HCEC 1CT (cell line): ENCODE results near the gene TSEN2.
"Not testable (repeated sequence)": the region's sequence is repeated elsewhere in the genome, so short reads cannot be mapped to it uniquely, and the experiment has no call there.

ENCODE experiments used
- DNase-seq: peaks from one replicate; pipeline ENCODE4 v3.0.0-alpha.2; 2017

TSEN2 gene

DNA sequence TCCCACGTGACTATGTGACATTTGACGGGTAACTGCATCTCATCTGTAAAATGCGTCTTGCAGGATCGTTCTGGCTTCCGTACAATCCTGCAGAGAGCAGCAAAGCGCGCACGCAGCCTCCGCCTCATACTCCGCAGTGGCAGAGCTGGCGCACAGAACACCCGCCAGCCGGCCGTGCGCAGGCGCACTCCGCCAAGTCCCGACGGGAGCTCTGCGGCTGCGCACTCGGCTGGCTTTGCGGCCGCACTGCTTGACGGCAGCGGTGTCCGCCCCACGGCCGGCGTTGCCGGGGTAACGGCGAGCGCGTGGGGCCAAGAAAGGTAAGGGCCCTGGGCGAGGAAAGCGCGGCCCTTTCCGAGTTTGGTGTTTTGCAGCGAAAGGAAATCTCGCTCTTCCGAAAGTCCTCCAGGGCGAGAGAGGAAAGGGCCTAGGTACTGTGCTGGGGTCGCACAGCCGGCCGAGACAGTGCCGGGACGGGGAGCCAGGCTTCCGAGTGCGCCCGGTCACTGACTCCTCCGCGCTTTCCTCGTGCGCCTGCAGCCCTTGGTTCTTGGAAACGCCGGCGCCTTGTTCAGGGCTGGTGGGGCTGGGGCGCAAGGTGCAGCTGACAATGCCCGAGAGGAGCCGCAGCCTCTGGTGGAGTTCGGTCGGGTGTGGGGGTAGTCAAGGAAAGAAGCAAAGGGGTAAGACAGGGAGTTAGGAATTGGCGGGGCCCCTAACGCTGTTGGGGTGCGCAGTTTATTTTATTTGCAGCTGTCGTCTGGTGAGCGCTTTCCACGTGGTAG lies at the start of gene TSEN2:
Gene TSEN2, plus strand, starts transcription at position 283 of the 785 bp plus-strand sequence. CDS start 5,321 bp downstream, outside the sequence.
- peak; percentile 90 for DNase-seq

DNA sequence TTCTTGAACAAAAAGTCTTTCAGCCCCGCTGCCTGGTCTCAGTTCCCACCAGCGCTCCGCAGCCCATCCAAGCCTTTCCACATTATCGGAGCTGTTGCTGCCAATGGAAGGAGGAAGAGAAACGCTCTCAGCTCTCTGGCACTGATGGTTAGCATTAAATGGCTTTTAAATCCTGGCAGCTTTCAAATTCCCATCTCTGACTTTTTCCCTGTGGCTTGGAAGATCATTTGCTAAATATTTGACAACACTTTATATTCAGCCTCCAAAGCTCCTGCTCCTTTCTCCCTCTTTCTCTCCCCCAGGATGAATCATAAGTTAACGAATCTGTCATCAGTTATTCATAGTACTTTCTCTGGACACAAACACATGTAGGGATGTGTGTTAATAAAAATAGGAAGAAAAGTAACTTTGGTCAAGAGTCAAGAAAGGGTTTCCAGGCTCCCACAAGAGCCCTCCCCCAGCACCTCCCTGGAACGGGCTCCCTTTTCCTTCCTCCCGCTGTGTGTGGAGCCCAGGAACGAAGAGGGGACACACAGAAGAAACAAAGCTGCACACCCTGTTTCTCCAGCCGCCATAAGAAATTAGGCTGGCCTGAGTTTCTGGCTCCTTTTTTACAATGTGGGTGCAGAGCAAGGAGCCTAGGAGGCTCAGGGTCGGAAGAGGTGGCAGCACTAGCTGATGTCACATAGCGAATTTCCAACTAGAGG lies 47.6 kb upstream of the TSEN2 start:
- DNase-seq: peak; percentile 77

DNA sequence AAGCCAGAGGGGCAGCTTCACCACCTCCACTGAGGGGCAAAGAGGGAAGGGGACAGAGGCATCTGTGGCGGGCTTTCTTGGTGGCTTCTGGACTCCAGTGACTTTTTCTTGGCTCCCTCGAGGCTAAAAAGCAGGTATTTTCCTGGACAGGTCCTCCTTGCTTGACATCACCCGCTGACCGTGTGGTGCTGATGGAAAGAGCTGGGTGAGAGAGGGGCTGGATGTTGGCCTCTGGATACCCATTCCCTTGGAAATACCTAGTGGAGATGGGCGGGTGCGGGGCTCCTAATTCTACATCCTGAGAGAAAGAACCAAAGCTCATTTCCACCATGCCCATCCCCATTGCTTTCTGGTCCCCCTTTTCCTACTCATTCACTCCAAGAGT lies 47.1 kb upstream of the TSEN2 start:
- DNase-seq: no peak

DNA sequence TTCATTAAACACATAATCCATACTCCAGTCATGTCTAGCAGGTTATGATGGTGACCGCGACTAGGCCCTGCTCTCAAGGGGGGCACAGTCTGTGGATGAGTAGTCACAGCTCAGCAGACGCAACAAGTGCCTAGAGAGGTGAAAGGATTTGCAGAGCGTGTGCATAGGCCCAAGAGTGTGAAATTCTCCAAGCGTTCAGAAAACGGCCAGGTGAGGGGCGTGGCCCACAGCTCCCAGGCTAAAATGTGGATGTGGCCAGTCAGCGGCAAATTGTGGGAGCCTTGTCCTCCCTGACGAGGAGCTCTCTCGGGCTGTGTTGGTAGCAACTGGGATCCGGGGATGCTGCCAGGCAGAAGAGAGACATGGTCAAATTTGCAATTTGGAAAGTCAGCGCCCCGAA lies 46.4 kb upstream of the TSEN2 start:
- no peak for DNase-seq

DNA sequence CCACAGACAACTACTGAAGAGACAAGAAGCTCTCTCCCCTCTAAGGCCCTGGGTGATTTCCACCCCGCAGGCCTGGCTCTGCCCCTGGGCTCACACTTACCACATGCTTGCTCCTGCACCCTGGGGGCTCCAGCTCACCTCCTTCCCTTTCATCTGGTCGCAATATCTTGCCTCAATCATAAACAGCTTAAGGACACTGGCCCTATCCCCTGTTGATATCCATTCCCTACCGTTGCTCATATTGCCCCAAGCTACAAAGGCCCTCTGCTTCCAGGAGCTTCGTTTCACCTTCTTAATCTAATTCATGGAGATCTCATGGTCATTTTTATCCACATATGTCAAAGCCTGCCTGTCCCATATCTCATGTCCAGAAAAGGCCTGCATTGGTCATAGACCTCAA lies 46.0 kb upstream of the TSEN2 start:
- no peak for DNase-seq

DNA sequence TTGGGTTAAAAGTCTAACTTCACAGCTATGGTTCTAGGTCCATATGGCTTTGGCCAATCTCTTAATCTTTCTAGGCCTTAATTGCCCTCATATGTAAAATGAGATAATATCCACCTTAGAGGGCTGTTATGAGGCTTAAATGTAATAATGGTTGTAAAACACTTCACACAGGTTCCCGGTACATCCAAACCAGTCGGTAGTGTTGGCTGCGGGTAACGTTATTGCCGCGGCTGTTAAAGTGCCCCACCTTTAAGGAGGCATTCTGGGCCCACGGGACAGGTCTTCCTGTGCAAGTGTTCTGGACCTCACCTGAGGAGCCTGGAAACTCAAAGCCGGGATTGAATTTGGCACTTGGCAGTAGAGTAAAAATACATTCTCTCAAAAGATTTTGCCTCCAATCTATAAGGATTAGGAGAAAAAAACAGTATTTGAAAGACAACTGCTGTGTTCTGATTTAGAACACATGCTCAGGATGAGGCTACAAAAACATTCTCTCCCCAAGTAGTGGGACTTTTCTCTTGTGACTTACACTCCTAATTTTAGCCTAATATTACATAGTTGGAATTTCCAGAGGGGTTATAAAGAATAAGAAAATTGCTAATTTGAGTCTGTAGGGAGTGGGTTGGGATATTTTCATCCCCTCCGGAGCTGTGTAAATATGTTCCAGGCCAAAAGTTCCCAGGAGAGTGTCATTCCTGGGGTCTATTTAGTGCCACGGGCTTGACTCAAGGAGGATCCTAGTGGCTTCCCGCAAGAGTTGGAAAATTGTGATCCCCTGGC lies 44.9 kb upstream of the TSEN2 start:
- DNase-seq: no peak

DNA sequence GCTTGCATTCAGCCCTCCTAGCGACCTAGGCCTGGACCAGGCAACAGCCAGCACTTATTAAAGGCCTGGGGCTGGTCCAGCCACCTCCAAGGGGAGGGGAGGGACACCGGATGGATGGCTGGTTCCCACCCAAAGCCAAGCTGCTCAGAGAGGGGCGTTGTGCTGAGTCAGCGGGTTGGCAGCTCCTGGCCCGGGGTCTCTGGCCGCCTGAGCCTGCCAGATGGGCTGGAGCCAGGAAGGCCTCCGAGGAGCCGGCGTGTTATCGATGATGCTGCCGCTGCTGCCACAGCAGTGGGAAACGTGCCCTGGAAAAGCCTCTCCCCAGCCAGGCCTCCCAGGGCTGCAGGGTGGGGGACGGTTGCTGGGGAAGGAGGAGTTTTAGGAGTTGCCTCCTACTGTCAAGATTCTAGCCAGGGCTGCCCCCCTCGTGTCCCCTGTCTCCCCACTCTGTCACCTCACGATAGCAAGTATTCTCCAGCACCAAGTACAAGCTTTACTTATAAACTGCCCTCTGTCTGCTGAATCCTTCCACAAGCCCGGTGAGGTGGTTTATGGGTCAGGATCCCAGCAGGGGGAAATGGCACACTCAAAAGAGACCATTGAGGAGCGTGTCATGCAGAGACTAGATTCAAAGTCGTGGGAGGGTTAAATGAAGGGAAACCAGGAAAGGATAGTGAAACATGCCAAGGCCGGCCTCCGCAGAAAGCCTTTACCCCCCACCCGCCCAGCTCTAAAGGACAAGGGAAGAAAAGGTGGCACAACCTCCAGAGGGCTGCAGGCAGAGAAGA lies 43.2 kb upstream of the TSEN2 start:
- no peak for DNase-seq

DNA sequence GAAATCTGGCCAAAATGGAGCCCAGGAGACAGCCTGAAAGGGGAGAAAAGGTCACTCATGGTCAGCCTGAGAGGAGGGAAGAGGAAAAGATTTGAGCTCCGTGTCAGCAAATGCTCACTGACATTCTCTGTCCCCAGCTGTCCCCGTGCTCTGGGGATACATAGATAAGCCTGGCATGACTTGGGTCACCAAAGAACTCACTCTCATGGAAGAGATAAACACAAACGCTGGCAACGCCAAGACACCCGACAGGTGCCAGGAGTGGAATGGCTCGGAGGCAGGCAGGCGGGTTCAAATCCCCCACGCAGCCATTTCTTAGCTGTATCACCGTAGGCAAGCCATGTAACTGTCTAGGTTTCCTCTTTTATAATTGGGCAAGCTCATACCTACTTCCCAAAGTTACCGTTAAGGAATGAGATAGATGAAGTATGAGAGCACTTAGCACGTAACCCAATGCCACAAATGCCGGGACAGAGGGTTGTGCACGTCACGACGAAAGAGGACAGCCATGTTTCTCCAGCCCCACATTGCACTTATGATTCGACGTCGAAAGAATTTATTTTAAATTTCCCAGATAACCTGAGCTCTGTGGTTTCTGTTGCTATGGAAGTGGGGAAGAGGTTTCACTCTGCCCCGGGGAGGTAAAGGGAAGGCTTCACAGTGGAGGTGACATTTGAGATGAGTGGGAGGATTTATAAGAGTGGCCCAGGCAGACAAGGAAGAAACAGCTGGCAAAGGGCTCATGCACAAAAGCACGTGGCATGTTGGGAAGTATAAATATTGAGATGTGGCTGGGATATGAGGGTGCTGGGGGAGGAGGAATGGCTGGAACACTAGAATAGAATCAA lies 41.4 kb upstream of the TSEN2 start:
- DNase-seq: no peak

DNA sequence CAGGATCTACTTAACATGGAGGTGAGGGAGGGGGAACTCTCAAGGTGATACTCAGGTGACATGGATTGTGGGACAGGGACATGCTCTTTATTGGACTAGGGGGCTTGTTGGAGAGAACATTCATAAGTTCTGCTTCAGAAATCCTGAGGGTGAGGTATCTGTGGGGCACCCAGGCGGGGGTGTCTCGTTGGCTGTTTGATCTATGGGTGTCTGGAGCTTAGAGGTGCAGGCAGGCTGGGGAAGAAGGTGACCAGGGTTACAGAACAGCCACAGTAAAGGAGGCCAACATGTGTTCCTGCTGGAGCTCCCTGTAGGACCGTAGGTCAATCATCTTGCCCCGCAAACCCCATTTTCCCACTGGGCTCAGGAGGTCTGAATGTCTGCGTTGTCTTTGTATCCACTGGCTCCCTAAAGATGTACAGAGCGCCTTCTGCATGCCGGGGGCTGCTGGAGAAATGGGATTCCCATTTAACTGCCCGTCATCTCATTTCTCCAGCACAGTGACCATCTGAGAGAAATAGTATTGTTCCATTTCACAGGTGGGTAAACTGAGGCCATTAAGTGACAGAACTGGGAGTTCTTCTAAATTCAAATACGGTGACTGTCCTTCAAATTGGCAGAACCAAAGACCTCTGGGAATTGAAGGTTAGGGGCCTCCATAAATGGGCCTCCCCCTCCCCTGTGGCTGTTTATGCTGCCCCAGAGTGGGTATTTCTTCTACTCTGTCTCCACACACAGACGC lies 40.3 kb upstream of the TSEN2 start:
- DNase-seq: no peak

DNA sequence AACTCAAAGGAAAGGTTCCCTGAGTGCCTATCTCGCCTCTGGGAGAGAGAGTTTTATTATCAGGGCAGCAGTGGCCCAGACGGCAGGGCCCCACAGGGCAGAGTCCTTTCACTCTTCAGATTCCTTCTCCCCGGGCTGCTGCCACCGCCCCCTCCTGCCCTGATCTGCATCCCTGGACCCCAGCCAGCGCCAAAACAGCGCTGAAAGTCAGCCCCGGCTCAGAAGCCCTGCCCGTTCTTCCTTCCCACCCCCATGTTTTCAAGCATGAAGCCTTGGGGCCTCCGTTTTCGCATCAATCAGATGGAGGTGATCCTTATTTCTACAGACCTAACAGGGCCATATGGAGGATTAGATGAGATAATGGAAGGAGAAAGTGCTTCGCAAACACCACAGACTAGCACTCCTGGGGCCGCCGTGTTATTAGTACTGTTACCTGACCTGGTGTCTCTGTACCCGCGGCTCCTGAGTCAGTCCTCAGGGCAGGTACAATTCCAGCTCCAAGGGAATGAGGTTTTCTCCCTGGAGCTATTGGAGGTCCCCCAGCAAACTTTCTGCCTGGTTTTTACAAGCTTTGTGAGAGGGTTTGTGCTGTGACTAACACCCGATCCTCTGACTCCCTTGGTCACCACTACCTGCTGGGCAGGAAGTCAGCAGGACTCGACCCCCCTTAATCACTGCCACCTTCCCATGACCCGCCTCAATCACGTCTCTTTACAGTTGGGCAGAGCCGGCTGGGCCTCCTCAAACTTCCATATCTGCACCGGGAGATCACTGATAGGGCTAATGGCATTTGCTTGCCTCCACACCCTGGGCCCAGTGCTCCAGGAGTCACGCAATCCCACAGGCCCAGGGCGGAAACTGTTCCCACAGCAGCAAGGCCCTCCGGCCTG lies 39.5 kb upstream of the TSEN2 start:
- DNase-seq: no peak

DNA sequence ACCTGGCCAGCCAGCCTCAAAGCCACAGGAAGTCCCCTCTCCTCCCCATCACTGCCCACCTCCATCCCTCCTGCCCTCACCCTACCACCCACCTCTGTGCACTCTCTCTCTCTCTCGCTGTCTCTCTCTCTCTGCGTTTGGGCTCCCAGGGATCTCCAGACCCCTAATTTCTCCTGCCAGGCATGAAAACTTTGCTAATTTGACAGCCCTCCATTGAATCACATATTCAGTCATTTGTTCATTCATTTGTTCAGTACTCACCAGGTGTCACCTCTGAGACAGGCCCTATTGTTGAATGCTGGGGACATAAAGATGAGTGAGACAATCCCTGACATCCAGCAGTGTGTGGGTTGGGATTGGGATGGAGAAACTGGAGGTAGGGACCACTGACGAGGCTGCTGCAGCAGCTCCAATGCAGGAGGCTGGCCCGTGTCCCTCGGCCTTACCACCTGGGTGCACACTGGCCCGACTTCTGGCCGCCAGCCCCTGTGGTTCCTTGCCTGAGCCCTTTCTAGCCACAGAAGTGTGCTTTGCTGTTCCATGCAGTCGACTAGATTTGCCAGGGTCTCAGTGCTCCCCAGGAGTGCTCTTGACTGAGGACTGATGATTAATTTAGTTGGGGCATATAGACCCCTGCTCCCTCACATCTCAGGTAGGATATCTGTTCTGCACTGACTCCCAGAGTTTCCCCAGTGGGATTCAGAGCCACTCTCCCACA lies 38.6 kb upstream of the TSEN2 start:
- no peak for DNase-seq

DNA sequence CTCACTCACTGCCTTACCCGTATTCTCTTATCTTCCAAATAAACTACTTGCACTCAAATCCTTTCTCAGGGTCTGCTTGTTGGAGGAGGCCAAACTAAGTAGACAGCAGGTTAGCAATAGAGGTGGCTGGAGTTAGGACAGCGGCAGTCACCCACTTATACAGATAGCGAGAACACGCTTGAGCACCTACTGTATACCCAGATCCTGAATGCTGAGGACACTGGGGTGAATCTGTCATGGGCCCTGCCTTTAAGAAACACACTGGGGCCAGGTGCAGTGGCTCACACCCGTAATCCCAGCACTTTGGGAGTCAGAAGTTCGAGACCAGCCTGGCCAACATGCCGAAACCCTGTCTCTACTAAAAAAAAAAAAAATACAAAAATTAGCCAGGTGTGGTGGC lies 38.0 kb upstream of the TSEN2 start:
- no peak for DNase-seq

DNA sequence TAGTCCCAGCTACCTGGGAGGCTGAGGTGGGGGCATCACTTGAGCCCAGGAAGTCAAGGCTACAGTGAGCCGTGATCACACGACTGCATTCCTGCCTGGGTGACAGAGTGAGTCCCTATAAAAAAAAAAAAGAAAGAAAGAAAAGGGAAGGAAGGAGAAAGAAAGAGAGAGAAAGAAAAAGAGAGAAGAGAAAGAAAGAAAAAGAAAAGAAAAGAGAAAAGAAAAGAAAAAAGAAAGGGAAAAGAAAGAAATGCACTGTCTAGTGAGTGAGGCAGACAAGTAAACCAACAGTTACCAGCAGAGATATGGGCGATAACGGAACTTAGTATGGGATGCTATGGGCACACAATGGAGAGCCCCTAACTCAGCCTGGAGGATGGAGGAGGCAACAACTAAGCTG lies 37.2 kb upstream of the TSEN2 start:
- DNase-seq: no peak

DNA sequence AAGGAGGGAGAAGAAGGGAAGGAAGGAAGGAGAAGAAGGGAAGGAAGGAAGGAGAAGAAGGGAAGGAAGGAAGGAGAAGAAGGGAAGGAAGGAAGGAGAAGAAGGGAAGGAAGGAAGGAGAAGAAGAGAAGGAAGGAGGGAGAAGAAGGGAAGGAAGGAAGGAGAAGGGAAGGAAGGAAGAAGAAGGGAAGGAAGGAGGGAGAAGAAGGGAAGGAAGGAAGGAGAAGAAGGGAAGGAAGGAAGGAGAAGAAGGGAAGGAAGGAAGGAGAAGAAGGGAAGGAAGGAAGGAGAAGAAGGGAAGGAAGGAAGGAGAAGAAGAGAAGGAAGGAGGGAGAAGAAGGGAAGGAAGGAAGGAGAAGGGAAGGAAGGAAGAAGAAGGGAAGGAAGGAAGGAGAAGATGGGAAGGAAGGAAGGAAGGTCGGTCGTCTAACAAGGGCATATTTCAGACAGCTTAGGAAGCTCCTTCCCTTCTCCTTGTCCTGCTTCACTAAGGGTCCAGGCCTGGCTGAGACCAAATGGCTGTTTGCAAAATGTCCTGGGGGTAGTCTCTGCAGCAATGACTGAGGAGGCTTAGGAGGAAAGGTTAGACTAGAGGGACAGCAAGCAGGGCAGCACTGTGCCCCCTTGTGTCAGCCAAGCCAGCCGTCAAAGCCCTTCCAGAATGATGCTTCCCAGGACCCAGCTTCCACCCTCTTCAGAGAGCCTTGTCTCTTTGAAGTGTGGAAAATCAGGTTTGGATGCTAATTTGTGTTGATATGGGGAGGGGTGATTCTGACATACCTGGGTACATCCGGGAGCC lies 35.7 kb upstream of the TSEN2 start:
- not testable (repeated sequence) for DNase-seq

DNA sequence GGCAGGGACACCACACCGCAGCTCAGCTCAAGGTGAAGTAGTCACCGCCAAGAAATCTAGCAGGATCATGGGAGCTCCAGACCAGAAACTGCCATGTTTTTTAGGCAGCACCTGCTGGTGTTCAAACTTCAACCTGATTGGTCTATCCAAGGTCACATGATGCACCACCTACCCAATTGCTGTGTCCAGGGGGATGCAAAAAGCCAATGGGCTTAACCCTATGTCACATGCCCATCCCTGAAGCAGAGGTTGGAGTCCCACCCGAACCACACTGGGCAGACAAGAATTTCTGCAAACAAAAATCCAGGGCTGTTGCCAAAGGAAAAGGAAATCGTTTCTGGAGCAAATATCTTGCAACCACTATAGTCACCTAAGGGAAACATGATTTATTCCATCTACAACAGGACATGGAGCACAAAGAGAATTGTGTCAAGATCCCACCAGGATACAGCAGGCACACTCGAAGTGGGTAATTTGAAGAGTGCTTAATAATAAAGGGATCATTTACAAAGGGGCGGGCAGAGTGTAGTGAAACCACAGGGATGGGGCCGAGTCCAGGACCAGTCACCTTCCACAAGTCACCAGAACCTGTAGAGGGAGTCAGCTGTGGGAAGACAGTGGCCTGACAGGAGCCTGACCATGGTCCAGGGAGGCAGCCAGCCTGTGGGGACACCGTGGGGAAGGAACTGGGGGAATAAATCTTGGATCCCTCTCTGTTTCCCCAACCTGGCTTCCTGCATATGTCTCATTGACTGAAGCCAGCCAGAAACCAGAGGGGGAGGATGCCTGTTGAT lies 34.2 kb upstream of the TSEN2 start:
- no peak for DNase-seq

DNA sequence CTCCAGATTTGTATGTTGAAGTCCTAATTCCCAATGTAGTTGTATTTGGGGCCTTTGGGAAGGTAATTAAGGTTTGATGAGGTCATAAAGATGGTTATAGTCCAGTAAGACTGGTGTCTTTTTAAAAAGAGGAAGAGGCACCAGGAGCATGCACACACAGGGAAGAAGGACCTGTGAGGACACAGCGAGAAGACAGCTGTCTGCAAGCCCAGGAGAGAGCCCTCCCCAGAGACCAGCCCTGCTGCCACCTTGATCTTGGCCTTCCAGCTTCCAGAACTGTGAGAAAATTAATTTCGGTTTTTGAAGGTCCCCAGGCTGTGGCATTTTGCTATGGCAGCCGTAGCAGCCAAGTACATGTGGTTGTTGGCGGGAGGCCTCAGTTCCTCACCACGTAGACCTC lies 32.8 kb upstream of the TSEN2 start:
- no peak for DNase-seq

DNA sequence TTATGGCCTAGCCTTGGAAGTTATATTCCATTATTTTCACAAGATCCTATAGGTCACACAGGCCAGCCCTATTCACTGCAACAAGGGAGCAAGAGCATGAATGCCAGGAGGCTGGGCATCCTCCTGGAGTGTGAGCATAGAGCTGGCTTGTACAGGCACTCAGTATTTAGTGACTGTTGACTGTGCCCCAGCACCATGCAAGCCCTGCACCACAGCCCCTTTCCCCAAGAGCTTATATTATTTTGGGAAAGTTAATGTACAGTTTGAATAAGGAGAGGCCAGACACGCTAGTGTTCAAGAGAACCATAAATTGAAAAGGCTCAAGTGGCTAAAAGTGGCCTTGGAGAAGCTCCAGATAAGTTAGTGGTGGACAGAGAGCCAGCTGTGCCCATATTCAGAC lies 32.3 kb upstream of the TSEN2 start:
- DNase-seq: no peak
